ENCODE measurements around the gene IGFN1. TPM values are rescaled to one million over a fixed set of nuclear protein-coding genes. Genes with fewer than 3 reads are reported as not detected.

The IGFN1 gene
- total and polyA plus RNA-seq, 4 donors: 0.03 to 0.14 (median 0.08) TPM; not detected in 1

DNA sequence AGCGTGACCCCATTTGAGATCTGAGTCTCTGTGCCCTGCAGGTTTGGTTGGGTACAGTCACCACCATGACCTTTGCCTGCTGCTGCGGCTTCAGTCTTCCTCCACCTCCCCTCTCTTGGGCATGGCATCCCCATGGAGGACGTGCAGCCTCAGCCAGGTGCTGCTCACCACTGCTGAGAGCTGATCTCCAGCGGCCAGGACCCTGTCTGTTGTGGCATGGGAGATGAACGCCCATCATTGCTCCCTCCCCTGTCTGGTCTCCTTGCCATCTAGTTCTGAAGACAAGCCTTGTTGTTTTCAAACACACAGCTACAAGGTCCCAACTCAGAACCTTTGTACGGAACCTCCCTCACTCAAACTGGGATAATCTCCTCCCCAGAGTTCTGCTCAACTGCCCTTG is 73.4 kb downstream of the IGFN1 start (continued):
- no peak for TF ChIP-seq JUND (IDR thresholded peaks at IDR 0.05)
- no peak for TF ChIP-seq HNF4A (conservative IDR thresholded peaks at IDR 0.05)
- TF ChIP-seq, protein P1, sequence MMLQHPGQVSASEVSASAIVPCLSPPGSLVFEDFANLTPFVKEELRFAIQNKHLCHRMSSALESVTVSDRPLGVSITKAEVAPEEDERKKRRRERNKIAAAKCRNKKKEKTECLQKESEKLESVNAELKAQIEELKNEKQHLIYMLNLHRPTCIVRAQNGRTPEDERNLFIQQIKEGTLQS (IDR thresholded peaks at IDR 0.05): no peak

DNA sequence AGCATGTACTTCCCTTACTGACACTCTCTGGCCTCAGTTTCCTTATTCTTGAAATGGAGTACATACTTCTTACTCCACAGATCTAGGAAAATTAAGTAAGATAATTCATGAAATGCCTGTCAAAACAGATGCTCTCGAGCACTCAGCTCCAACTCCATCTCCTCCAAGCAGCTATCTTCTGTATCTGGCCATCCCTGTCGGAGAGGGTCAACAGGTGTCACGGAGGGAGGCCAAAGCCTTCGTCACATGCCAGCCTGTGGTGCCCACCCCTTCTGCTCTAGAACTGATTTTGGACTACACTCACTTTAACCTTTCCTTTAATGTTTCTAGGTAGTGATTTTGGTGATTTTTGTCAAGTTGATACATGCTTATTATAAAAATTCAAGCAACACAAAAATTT is 73.9 kb downstream of the IGFN1 start:
- H3K27me3 ChIP-seq (ENCODE audit: control insufficient read depth in 4 of 4, insufficient read depth in 4 of 4, low read length in 3 of 4): peaks cover 0 to 8% (median 3%) of the 10 kb centered on the region in 4 donors
- H3K27ac ChIP-seq (ENCODE audit: low read depth in 1 of 2, low read length in 2 of 2): no peak overlapping the region
- H3K4me3 ChIP-seq (ENCODE audit: low read depth in 1 of 3, low read length in 3 of 3): no peak overlapping the region
- WGBS: 84% methylated on average over 4 of the region's 4 CpGs
- no peaks in the 10 kb centered on the region for H3K9me3 ChIP-seq (ENCODE audit: control insufficient read depth in 4 of 4, low read length in 3 of 4)
- no peak for DNase-seq (ENCODE audit: low spot score)
- no peaks in the 10 kb centered on the region for H3K36me3 ChIP-seq (ENCODE audit: control insufficient read depth in 4 of 4, insufficient read depth in 3 of 4, low read depth in 1 of 4, low read length in 3 of 4)
- no peak overlapping the region for H3K9ac ChIP-seq (ENCODE audit: low read depth in 1 of 2, low read length in 2 of 2)
- H3K4me1 ChIP-seq (ENCODE audit: control insufficient read depth in 4 of 4, insufficient read depth in 4 of 4, low read length in 3 of 4): peaks cover 0 to 2% (median 0%) of the 10 kb centered on the region in 4 donors
- TF ChIP-seq, protein P2, sequence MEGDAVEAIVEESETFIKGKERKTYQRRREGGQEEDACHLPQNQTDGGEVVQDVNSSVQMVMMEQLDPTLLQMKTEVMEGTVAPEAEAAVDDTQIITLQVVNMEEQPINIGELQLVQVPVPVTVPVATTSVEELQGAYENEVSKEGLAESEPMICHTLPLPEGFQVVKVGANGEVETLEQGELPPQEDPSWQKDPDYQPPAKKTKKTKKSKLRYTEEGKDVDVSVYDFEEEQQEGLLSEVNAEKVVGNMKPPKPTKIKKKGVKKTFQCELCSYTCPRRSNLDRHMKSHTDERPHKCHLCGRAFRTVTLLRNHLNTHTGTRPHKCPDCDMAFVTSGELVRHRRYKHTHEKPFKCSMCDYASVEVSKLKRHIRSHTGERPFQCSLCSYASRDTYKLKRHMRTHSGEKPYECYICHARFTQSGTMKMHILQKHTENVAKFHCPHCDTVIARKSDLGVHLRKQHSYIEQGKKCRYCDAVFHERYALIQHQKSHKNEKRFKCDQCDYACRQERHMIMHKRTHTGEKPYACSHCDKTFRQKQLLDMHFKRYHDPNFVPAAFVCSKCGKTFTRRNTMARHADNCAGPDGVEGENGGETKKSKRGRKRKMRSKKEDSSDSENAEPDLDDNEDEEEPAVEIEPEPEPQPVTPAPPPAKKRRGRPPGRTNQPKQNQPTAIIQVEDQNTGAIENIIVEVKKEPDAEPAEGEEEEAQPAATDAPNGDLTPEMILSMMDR (IDR thresholded peaks at IDR 0.05; ENCODE audit: low read depth, low read length, missing input control): no peak
- TF ChIP-seq GABPA (IDR thresholded peaks at IDR 0.05 in 1 of 2, conservative IDR thresholded peaks at IDR 0.05 in 1 of 2) (no peak), FOXA2 (IDR thresholded peaks at IDR 0.05) (no peak), JUND (IDR thresholded peaks at IDR 0.05) (no peak), NR2F2 (IDR thresholded peaks at IDR 0.05) (no peak), SP1 (IDR thresholded peaks at IDR 0.05) (no peak), EGR1 (IDR thresholded peaks at IDR 0.05; ENCODE audit: low read depth in 2 of 2) (no peak)
- TF ChIP-seq, protein P3, sequence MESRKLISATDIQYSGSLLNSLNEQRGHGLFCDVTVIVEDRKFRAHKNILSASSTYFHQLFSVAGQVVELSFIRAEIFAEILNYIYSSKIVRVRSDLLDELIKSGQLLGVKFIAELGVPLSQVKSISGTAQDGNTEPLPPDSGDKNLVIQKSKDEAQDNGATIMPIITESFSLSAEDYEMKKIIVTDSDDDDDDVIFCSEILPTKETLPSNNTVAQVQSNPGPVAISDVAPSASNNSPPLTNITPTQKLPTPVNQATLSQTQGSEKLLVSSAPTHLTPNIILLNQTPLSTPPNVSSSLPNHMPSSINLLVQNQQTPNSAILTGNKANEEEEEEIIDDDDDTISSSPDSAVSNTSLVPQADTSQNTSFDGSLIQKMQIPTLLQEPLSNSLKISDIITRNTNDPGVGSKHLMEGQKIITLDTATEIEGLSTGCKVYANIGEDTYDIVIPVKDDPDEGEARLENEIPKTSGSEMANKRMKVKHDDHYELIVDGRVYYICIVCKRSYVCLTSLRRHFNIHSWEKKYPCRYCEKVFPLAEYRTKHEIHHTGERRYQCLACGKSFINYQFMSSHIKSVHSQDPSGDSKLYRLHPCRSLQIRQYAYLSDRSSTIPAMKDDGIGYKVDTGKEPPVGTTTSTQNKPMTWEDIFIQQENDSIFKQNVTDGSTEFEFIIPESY (IDR thresholded peaks at IDR 0.05): no peak
- TF ChIP-seq, protein P1 (IDR thresholded peaks at IDR 0.05): no peak

DNA sequence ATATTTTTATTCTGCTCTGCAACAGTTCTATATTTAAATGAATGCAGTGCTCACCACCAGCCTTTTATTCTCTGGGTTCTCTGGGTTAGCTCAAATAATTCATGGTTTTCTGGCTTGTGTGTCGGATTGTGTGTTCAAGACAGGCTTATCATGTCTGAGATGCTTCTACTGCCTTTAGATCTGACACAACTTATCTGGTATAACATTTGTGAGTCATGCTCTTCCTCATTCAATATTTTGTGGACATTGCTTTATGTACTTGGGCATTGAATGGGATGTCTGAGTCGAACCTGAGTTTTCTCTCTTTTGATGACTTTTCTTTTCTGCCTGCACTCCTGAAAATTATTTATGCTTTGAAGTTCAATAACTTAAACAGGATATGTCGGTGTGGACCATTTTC is 75.1 kb downstream of the IGFN1 start:
- Histone ChIP-seq H3K27ac (ENCODE audit: low read depth in 1 of 2, low read length in 2 of 2) (no peak overlapping the region), H3K36me3 (ENCODE audit: control insufficient read depth in 4 of 4, insufficient read depth in 3 of 4, low read depth in 1 of 4, low read length in 3 of 4) (no peaks in the 10 kb centered on the region), H3K27me3 (ENCODE audit: control insufficient read depth in 4 of 4, insufficient read depth in 4 of 4, low read length in 3 of 4) (peaks cover 0 to 5% (median 2%) of the 10 kb centered on the region in 4 donors), H3K9ac (ENCODE audit: low read depth in 1 of 2, low read length in 2 of 2) (no peak overlapping the region), H3K9me3 (ENCODE audit: control insufficient read depth in 4 of 4, low read length in 3 of 4) (no peaks in the 10 kb centered on the region), H3K4me3 (ENCODE audit: low read depth in 1 of 3, low read length in 3 of 3) (no peak overlapping the region), H3K4me1 (ENCODE audit: control insufficient read depth in 4 of 4, insufficient read depth in 4 of 4, low read length in 3 of 4) (no peaks in the 10 kb centered on the region)
- 67% methylated on average over 3 of the region's 3 CpGs for WGBS
- no peak for DNase-seq (ENCODE audit: low spot score)
- TF ChIP-seq NR2F2 (IDR thresholded peaks at IDR 0.05) (no peak), HNF4A (conservative IDR thresholded peaks at IDR 0.05) (no peak), YY1 (IDR thresholded peaks at IDR 0.05) (no peak), HNF4G (IDR thresholded peaks at IDR 0.05) (no peak), GABPA (IDR thresholded peaks at IDR 0.05 in 1 of 2, conservative IDR thresholded peaks at IDR 0.05 in 1 of 2) (no peak), RXRA (IDR thresholded peaks at IDR 0.05) (no peak)
